Activated T-cell treated with anti-CD3 and anti-CD28 coated beads, Interleukin-2, amount 50 U/mL, for 48 hours (primary cell): Measurements from ENCODE around the gene PDGFRB.
A peak's percentile ranks its signal among the peaks of the same experiment; 100 is the strongest.

Experiments used
- DNase-seq, 2 experiments: peaks; one replicate each; pipeline ENCODE4 v3.0.0-alpha.2; 2020

PDGFRB gene

DNA sequence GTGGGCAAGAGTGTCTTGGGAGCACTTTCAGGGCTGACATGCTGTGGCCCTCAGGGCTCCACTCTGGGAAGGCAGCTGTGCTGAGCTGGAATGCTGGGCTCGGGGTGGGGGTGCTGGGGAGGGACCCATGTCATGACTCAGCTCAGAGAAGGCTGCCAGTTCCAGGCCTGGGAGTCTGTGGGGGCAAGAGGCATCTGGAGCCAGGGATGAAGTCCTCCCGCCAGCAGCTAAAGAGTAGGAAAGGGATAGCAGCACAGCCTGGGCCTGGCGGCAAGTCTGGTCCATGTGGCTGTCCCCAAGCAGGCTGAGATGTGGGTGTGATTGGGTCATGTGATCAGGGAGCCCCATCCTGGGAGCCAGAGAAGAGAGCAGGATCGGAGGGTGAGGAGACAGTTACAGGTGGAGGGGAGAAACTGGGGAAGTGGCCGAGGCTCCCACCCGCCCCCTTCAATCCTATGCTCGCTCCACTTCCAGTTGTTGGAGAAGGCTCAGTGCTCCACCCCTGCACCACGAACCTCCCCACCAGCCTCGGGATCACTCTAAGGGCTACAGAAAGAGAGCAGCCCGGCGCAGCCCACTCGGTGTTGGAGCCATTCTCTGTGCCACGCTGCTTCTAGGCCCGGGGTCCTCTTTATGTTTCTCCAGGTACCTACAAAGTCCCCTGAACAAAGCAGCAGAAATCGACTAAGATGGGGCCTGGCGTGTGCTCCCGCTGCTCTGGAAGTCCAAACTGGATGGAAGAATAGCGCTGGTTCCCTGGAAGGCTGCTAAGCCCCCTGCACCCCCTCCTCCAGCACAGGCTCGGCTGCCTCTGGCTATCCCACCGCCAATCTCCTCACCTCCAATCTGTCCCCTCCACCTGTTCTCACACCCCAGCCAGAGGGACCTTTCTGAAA, 12.0 kb downstream of the PDGFRB start:
- DNase-seq, result no peak

DNA sequence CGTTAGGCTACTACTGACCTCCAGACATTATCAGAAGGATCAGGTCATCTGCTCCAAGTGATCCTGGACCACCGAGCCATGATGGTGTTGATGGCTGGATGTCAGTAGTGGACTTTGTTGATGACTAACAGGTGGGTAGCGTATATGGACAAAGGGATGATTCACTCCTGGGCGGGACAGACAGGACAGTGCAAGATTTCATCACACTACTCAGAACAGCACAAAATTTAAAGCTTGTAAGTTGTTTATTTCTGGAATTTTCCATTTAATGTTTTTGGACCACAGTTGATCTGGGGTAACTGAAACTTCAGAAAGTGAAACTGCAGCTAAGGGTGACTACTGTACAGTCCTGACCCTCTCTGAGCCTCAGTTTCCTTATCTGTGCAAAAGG, 12.7 kb downstream of the PDGFRB start:
- no peak for DNase-seq

DNA sequence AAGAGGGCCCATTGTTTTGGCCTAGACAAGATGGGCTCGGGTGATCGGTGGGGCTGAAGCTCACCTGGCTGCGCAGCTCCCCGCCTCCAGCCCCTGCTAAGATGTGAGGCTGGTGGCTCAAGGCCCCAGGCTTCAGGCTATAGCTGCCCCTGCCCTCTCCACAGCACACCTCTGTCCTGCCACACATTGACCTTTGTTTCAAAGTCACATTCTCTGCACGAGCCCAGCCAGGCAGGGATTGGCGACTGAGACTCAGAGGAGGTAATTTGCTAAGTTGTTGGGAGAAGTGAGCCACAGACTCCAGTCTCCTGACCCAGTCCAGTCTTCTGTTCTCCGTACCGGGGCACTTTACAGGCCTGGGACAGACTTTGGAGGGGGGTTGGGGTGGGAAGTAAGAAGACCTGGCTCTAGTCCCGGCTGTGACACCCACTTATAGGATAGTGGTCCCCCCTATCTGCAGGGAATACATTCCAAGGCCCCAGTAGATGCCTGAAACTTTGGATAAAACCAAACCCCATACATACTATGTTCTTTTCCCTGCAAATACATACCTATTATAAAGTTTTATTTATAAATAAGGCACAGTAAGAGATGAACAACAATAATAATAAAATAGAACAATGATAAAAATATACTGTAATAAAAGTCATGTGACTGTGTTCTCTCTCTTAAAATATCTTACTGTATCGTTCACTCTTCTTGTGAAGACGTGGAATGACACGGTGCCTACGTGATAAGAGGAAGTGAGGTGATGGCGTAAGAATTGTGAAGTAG, 13.3 kb downstream of the PDGFRB start:
- DNase-seq, result no peak

DNA sequence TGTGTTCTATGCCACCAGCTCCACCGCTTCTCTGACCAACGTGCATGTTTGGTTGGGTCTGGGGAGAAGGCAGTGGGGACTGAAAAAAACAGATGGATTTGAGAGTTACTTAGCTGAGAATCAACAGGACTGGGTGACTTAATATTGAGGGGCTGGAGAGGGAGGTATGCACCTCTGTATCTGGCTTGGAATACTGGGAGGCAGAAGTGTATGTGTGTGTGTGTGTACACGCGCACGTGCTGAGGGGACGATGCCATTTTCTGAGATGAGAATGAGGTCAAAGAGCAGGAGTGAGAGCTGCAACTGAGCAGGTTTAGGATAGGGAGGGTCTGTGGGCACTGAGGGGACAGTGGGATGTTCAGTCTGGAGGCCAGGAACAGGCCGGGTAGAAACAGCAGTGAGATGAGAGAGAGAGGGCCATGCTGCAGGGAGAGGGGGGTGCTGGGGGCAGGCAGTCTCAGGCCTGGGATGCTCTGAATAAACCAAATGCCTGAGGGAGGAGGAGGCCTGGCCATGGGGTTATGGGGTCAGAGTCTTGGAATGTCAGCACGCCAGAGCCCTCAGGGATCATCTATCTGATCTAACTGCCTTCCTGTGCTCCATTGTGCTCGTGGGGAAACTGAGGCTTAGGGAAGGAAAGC, 14.0 kb downstream of the PDGFRB start:
- DNase-seq, result no peak

DNA sequence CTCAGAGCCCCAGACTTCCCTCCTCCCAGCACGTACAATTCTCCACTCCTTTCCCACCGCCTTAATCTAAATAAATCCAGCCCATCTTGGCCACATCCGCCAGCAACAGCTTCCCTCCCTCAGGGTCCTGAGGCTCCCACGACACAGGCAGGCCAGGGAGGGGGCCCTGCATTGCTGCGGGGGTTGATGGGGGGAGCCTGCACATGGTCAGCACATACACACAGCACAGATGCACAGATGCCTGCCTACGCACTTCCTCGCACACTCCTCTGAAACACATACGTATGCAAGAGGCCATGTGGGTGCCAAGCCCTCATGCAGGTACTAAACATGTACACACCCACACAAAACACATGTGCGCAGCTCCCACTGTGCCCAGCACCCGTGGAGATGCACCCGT, 14.8 kb downstream of the PDGFRB start:
- no peak for DNase-seq

DNA sequence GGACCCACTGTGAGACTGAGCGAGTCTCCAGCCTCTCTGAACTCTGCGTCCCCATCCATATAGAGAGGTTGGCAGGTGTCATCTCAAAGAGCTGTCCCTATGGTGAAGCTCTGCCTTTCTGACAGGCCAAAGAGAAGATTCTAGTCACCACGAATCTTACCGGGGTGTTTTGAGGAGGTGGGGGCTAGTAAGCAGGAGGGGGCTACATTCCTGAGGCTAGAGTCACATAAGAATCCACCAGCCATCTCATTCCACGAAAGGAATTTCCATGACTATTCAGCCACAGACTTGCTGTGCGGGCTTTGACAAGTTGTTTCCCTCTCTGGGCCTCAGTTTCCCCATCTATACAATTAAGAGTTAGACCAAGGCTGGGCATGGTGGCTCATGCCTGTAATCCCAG, 16.3 kb downstream of the PDGFRB start:
- DNase-seq, result no peak

DNA sequence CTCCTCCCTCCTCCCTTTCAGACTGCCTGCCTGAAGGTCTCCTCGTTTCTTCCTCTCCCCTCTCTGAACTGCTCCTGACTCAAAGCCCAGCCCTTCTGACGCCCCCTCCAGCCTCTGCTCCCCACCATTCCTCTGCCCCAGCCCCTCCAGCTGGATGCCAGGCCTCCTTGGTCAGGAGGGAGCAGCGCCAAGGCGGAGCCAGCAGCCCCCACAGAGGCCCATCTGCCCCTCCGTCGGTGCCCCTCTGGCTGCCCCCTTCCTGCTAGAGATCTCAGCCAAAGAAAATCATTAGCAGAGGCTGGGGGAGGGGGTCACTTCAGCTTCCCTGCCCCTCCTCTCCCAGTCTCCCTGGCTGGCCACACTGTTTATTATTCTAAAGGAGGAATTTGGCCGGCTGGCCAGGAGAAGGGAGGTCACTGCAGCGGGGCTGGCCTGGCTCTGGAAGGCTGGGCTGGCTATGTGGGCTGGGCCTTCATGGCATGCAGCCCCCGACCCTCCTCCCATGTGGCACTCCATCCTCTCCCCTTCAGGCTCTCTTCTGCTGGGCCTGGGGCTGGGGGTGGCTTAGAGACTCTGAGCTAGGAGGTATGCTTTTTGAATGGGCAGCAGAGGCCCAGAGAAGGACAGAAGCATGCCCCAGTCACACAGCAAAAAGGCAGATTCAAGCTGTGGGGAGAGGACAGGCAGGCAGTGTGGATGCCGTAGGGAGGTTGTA, 16.9 kb downstream of the PDGFRB start:
- no peak for DNase-seq

DNA sequence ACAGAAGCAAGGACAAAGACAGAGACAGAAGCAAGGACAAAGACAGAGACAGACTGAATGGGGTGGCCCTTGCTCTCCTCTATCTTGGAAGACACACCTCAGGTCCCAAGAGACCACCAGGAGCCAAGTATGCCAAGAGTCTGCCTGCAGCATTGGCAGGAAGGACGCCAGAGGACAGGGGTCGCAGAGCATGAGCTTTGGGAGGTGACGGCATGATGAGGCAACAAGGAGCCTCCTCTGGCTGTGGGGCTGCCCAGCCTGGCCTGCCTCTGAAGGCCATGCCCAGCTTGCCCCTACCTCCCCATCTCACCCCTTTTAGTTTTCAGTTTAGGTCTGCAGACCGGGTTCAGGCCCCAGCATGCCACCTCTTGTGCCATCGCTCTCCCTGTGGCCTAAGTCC, 17.6 kb downstream of the PDGFRB start:
- DNase-seq, result no peak

DNA sequence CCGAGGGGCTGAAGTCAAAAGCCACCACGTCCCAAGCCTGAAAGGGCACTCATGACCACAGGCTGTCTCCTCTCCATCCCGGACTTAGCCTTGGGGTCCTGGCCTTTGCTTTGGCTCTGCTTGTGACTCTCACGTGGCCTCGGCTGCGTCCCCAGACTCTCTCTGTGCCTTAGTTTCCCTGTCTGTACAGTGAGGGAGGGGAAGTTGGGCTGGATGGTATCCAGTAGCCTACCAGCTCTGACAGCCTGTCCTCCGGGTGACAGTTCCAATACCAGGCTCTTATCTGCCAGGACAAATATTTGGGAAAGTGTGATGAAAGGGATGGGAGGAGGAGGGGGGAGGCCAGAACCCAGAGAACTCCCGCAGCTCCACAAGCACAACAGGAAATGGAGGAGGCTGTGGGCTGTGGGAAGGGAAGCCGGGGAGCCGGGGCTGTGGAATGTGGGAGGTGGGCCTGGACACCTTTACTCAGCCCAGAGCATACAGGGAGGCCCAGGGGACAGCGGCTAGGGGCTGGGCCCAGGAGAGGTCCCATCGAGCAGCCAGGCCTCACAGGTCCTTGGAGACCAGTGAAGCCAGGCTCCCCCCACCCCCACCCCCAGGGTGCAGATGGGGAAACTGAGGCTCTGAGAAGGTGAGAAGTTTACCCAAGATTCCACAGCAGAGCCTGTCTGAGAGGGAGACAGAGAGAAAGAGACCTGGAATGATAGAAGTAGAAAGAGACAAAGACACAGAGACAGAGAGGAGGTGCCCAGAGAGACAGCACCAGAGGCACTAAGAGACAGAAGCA, 18.3 kb downstream of the PDGFRB start:
- DNase-seq, result no peak

DNA sequence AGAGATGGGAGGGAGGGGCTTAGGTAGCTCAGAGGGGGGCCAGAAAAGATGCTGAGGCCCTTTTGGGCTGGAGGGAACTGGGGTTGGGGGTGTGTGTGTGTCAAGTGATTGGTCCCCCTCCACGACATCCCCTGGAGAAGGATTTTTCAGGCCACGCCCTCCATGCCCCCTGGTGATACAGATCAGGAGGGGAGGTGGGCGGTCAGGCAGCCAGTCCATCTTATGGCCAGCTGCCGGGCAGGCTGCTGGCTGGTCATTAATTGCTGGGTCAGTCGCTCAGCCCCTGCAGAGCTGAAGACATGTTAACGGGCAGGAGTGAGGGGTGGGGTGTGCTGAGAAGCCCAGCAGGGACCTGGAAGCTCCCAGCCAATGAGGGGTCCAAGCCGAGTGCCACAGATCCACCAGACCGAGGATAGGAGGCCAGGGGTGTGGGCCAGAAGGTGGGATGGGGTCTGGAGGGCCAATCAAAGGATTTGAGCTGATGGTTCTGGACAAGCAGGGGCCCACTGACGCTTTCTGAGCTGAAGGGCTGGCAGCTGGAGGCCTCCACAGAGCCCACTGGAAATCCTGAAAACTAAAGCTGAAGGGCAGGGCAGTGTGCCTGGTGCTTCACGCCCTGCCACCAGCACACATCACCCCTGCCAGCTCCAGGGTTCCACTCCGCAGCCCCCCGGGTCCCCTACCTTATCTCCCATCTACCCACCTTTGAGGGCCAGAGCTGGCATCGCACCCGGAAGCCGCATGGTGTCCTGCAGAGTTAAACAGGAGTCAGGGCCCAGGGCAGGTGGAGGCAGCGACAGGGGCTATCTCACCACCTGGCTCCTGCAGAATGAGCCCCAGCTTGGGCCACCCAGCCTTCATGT, 19.1 kb downstream of the PDGFRB start:
- no peak for DNase-seq

DNA sequence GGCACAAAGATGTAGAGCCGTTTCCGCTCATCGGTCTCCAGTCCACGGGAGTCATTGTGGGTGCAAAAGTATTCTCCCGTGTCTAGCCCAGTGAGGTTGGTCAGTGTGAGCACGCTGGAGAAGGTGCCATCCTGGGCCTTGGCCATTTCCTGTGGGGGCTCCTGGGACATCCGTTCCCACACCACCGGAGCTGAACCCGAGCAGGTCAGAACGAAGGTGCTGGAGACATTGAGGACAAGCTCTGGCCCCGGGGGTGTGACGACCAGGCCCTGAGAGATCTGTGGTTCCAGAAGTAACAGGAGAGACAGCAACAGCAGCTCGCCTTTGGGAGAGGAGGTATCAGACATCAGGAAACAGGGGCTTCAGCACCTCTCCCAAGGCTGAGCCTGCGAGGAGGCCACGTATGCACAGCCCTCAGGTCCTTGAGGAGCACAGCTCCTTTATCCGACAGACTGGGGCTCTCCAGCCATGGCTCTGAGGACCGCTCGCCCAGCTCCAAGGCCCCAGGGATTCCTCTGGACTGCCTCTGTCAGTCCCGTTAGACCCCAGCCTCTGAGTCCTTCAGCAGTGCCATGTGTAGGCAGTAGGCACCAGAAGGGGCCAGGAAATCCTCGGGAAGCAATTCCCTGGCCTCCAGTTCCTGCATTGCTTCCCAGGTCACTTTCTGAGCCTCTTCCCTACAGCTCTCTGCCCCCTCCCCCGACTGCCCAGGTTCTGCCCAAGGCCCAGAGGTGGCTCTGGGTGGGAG, 19.9 kb downstream of the PDGFRB start:
- DNase-seq, result no peak

DNA sequence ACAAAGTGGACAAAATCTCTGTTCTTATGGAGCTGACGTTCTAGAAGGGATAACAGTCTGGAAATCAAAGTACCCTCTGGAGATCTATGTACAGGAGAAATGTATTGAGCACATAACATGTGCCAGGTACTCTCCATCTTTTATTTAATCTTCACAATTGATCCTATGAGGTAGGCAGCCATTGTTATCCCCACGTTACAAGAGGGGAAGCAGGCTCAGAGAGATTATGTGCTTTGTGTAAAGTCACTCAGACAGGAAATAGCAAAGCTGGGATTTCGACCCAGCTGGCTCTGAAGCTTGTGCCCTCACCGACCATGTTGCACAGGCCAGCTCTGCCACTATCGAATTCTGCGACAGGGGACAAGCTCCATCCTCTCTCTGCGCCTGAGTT, 21.5 kb downstream of the PDGFRB start:
- DNase-seq, result no peak

DNA sequence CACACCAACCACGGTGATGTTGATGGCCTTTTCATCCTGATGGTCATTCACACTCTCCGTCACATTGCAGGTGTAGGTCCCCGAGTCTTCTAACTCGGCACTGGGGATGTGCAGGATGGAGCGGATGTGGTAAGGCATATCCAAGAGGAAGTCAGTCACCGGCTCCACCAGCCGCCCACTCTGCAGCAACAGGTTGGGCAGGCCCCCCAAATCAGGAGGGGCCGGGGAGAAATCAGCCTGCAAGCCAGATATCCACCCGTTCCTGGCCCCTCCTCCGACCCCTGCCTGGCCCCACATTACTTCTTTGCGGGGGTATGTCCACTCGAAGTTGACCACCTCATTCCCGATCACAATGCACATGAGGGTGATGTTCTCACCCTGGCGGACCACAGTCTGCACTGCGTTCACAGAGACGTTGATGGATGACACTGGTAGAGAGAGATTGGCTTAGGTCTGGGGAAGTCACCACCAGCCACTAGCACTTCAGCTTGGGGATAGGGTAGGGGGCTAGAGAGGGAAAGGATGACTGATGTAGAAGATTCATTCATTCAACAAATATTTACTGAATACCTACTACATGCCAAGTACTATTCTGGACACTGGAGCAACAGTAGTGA, 22.0 kb downstream of the PDGFRB start:
- no peak for DNase-seq

DNA sequence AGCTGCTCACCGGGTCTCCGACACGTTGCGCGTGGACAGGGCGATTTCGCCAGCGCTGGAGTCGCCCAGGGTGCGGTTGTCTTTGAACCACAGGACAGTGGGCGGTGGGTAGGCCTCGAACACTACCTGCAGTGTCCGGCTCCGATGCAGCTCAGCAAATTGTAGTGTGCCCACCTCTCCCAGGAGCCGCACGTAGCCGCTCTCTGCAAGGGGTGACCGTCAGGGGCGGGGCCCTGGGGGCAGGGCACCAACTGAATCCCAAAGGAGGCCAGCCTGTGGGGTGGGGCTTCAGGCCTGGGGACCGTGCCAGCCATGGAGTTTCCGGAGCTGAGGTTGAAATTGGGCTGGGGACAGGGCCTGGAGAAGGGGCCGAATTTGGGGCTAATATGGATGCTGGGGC, 22.9 kb downstream of the PDGFRB start:
- no peak for DNase-seq

DNA sequence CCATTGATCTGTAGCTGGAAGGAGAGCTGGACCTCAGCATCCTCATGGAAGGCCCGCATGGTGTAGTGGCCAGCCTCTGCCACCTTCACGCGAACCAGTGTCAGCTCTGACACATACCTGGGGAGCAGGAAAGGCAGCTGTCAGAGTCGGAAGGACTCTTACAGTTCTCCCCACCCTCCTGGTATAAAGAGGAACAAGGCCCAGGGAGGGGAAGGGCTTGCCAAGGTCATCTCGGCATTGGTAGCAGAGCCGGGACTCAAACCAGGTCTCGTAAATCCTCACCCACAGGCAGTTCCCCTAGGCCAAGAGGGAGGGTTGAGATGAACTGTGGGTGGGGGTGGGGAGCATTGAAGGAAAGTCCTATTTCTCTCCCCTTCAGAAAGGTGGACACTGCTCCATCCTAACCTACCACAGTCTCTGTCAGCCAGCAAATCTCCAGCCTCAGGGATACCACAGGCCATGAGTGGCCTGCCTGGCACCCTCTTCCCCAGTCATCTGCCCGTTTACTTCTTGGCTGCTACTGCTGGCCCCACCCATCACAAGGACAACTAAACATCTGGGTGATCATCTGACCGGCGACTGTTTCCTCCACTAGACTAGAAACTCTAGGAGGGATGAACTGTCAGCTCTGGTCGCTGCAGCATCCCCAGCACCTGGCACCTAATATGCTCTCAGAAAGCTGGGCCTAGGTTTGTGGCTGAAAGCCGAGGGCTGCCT, 23.5 kb downstream of the PDGFRB start:
- no peak for DNase-seq

DNA sequence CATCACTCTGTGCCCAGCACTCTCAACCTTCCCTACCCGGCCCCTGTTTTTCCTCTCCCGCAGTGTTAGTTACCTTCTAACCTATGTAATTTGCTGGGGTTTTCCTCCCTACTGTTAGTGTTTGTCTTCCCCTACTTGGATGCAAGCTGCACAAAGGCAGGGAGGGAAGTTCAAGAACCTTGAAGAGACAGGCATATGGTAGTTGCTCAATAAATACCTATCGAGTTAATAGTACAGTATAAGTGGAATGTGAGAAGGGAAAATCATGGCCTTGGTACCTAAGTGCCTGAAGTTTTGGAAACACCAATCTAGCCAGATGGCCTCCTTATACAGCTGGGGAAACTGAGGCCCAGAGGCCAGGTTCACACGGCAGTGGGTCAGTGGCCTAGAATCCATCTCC, 24.2 kb downstream of the PDGFRB start:
- DNase-seq, result no peak

DNA sequence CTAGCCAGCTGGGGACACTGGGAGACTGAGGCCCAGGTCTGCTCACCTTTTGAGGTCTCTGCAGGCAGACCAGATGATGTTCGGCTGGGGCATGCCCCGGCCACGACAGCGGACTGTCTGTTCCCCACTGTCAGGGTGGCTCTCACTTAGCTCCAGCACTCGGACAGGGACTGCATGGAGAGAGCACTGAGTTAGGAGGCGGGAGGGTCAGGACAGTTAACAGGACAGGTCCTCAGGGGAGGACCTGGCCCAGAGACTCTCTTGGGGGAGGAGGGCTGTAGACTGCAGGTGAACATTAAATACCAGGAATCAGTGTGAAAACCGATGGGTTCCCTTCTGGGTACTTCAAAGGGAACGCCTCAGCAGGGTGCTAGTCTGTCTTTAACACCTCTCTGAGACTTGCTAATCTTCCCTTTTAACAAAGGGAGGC, 25.1 kb downstream of the PDGFRB start:
- no peak for DNase-seq

DNA sequence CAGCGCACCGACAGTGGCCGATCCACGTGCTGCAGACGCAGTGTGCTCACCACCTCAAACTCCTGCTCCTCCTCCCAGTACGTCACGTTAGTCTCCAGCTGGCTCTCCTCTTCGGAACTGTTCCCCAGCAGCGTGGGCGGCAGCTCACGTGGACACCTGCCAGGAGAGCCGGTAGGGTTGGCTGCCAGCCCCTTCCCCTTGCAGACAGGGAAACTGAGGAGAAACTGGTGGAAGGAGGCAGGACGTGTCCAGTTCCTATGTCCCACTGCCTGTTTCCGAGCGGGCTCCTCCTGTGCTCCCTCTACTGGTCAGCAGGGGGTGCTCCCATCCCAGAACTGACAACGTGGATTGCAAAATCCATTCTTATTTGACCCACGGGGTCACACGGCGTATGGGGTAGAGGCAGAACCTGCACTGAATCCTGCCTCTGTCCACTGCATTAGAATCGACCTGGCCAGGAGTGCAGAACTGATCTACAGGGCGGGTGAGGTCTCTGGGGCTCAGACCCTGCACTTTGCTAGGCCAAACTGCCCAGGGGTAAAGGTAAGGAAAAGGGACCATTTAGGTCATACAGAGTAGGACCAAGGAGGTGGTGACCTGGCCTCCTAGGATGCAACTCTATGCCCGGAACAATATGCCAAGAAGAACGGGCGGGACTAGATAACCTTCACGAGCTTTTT, 25.7 kb downstream of the PDGFRB start:
- DNase-seq, result peak; percentile 74 to 76

DNA sequence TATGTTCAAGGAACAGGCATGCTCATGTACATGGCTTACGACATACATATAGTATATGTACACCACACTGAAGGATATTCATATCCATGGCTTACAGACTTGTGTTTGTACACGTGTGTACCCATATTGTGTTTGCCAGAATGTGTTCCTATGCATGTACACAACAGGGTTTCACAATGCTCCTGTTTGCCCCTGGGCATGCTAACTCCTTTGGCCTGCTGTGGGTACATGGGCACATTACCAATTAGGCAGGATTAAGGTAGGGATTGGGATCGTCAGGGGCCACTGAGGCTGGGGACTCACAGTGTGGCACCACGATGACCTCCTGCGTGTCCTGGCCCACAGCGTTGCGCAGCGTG, 26.2 kb downstream of the PDGFRB start:
- no peak for DNase-seq
